NOMO-1 (cell line): ENCODE data around the gene TMEM181.

Source experiments
- DNase-seq, 2 experiments: peaks; one replicate each; lab custom pipeline; 2025; ENCODE audit not compliant: unreplicated experiment in 2 of 2; lab: John Stamatoyannopoulos, UW

Gene TMEM181

GRCh38 chr6:158561321-158561884, 1.5 kb downstream of the TMEM181 start:
- no peak for DNase-seq

DNA sequence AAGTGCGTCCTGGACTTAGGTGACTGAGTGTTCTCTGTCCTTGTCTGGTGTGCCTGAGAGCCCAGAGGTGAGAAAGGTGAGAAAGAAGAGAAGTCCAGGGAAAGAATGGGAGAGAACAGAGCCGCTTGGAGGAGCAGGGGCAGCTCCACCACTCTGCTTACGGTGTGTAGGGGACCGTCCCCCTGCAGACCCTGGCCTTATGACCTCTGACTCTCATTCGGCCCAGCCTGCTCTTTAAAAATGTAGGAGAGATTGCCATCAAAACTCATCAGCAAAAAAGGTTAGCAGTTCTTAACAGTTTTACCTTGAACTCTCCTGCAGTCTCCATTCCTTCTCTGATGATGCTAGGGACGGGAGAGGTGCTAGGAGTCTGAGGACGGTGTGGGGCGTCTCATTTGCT, 2.0 kb downstream of the TMEM181 start:
- no peak for DNase-seq

DNA sequence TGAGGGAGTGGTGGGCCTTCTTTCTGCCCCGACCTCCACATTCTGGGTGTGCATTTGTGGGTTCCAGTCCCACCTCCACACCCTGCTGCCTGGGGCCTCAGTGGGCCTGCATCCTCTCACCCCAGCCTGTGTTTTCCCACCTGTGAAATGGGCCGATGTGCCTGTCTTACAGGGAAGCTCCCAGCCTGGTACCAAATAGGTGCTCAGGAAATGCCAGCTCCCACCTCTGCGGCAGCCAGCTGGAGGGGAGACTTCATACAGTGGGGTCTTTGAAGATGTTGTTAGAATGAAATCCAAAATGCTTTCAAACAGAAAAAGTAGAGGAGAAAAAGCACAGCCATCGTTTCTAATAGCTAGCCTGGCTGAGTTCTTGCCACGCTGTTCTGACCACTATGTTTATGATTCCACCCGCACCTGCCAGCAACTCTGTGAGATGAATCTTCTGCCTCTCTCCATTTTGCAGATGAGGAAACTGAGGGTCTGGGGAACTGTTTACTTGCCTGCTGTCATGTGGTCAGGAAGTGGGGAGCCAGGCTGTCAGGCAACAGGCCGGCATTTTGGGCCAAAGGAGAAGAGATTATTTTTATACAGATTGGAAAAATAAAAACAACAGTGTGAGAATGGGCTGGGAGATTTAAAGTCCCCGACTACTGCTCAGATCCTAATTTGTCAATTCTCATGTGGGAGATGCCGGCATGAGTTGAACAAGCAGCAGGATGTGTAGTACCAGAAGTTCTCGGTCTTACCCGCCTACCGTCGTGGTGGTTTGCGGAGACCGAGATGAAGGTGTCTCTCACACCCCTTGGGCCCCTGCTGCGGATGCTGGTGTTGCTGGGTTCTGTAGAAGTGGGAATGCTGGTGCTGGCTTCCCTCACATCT, 4.6 kb downstream of the TMEM181 start:
- DNase-seq, result no peak

GRCh38 chr6:158565122-158565429, 5.2 kb downstream of the TMEM181 start:
- no peak for DNase-seq

GRCh38 chr6:158565482-158566040, 5.7 kb downstream of the TMEM181 start:
- no peak for DNase-seq

DNA sequence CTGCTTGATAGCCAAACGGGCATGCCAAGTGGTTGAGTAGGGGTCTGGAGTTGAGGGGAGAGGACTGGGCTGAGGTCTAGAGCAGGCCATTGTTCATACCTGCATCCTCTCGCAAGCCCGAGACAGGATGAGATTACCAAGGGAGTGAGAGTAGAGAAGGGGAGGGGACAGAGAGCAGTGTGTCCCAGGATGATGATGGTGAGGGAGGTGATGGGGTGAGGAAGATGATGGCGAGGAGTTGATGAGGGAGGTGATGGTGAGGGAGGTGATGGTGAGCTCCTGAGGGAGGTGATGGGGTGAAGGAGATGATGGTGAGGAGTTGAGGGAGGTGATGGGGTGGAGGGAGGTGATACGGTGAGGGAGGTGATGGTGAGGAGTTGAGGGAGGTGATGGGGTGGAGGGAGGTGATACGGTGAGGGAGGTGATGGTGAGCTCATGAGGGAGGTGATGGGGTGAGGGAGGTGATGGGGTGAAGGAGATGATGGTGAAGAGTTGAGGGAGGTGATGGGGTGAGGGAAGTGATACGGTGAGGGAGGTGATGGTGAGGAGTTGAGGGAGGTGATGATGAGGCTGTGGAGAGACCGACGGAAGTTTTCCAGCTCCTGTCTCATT, 6.4 kb downstream of the TMEM181 start:
- DNase-seq, result no peak

GRCh38 chr6:158567152-158567551, 7.3 kb downstream of the TMEM181 start:
- DNase-seq, result no peak

GRCh38 chr6:158567871-158568401, 8.0 kb downstream of the TMEM181 start:
- no peak for DNase-seq

- DNase-seq, result no peak
Measured at GRCh38 chr6:158568549-158568948, 8.7 kb downstream of the TMEM181 start.

DNA sequence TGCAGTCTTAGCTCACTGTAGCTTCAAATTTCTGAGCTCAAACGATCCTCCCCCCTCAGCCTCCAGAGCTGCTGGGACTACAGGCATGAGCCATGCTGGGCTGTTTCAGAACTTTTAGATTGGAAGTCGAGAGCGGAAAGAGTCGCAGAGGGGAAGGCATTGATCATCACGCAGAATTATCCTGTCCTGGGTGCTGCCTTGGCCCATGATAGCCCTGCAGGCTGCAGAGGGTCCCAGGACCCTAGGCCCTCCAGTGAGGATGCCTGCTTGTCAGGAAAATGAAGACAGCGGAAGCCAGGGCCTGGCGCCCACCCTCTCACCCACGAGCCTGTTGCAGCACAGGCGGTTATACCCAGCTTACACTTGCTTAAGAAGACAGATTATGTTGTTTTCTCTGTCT, 9.1 kb downstream of the TMEM181 start:
- no peak for DNase-seq

DNA sequence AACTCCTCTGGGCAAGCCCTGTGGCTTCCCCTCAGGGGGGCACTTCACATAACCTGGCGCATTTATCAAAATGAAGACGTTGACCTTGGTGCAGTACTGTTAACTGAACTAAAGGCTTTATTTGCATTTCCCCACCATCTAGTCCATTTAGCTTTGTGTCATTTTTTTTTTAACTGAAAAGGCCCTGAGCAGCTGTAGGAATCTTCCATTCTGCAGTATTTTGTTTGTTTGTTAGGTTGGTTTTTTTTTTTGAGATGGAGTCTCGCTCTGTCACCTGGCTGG, 10.7 kb downstream of the TMEM181 start:
- DNase-seq, result no peak

- DNase-seq, result no peak
Measured at GRCh38 chr6:158571826-158572652, 12.1 kb downstream of the TMEM181 start.

GRCh38 chr6:158572653-158573541, 13.0 kb downstream of the TMEM181 start:
- DNase-seq, result no peak

- no peak for DNase-seq
Measured at GRCh38 chr6:158573542-158573931, 13.6 kb downstream of the TMEM181 start.

DNA sequence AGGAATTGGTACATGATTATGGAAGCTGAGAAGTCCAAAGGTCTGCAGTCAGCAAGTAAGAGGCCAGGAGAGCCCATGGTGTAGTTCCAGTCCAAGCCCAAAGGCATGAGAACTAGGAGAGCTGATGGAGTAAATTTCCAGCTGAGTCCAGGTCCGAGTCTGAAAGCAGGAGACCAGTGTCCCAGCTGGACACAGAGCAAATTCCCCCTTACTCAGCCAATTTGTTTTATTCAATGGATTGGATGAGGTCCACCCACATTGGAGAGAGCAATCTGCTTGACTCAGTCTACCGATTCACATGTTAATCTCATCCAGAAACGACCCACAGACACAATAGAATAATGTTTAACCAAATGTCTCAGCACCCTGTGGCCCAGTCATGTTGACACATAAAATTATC, 14.9 kb downstream of the TMEM181 start:
- no peak for DNase-seq

DNA sequence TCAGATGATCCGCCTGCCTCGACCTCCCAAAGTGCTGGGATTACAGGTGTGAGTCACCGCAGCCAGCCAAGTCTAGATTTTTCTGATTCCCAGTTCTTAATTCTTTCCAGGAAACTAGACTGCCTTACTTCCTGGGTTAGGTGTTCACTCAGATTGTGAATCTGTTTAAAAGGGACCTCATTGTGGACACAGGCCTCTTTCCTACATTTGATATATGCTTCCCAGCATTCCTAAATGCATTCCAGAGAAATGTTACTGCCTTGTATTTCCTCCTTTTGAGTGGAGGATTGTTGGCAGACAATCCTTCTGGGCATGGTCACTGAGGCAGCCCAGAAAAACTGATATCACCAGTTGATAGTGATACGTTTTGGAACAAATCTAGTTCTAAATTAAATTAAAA, 15.7 kb downstream of the TMEM181 start:
- DNase-seq, result no peak

DNA sequence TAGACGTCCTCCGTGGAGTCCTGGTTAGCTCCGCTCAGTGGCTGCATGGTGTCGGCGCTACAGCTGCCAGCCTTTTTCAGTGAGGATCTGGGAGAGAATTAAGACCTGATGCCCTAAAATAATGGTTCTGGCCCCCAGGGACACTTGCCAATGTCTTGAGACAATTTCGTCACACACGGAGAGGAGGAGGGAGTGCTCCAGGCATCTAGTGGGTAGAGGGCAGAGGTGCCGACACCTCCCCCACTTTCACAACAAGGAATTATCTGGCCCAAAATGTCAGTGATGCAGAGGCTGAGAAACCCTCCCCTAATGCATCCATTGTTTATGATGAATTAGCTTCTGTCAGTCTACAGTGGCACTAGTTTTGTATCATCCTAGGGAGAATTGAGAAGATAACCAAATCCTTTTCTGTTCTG, 24.4 kb downstream of the TMEM181 start:
- no peak for DNase-seq

- no peak for DNase-seq
Measured at GRCh38 chr6:158586652-158587051, 26.8 kb downstream of the TMEM181 start.

GRCh38 chr6:158589366-158589765, 29.5 kb downstream of the TMEM181 start:
- no peak for DNase-seq
